GM12878 (cell line): ENCODE results near the gene HYAL1. TPM values are rescaled to one million over a fixed set of nuclear protein-coding genes. Genes with fewer than 3 reads are reported as not detected.

ENCODE experiments used
- ATAC-seq: fragments of 200-7000 bp; cut with Tn5 transposase; 3 replicates; pipeline ENCODE4 v1.9.1; 2020; ENCODE audit warnings: mild to moderate bottlenecking, moderate library complexity
- BruUV-seq: library from RNA; stranded (reverse); fragments of 400-500 nt; replicated peaks from 2 replicates; lab custom pipeline; 2021; lab: Mats Ljungman, UMichigan
- CTCF ChIA-PET: fragments of 300-600 bp; sonication (Branson Sonifier 250); formaldehyde crosslinking; extraction: SDS; loops from one replicate; lab custom pipeline; 2021; ENCODE audit warnings: inconsistent platforms; lab: Yijun Ruan, JAX
- POLR2A ChIA-PET: fragments of 350-600 bp; formaldehyde crosslinking; extraction: SDS; loops from one replicate; lab custom pipeline; 2021; ENCODE audit warnings: inconsistent platforms; lab: Charles Lee
- RAD21 ChIA-PET: fragments of 300-600 bp; sonication (Branson Sonifier 250); formaldehyde crosslinking; loops from one replicate; lab custom pipeline; 2023; ENCODE audit warnings: antibody characterized with exemption; ENCODE audit not compliant: unreplicated experiment; lab: Charles Lee
- SMC1A ChIA-PET: fragments of 300-600 bp; sonication (Branson Sonifier 250); formaldehyde crosslinking; loops from one replicate; lab custom pipeline; 2023; ENCODE audit not compliant: unreplicated experiment, uncharacterized antibody; lab: Charles Lee
- DNase-seq: peaks from one replicate; pipeline ENCODE4 v3.0.0-alpha.2; 2011; ENCODE audit warnings: low read depth, low spot score
- FAIRE-seq: peaks from 3 replicates; lab custom pipeline; 2011; peaks lifted over from hg19 to GRCh38; lab: Jason Lieb, UNC
- H2AFZ ChIP-seq: 2 replicates; pipeline ENCODE4 v1.6.0; 2011; ENCODE audit warnings: low read depth, low read length, control low read depth; ENCODE audit not compliant: control insufficient read depth
- H3K27ac ChIP-seq: 2 replicates; pipeline ENCODE4 v1.5.1; 2011; ENCODE audit warnings: control low read depth; ENCODE audit not compliant: control insufficient read depth, insufficient read depth
- H3K27me3 ChIP-seq, 2 experiments: replicated peaks in 1 of 2; 2 replicates each; pipeline versions ENCODE4 v1.6.0 to v1.6.1; 2011; ENCODE audit warnings: low read length in 1 of 2; ENCODE audit not compliant: control insufficient read depth in 2 of 2, insufficient read depth in 2 of 2
- H3K36me3 ChIP-seq, 2 experiments: 2 replicates each; pipeline ENCODE4 v1.5.1; 2011; ENCODE audit warnings: low read length in 1 of 2; ENCODE audit not compliant: control insufficient read depth in 2 of 2, insufficient read depth in 2 of 2
- H3K4me1 ChIP-seq: 2 replicates; pipeline ENCODE4 v1.6.1; 2011; ENCODE audit warnings: mild to moderate bottlenecking, low read length, moderate library complexity, mixed read lengths; ENCODE audit not compliant: control insufficient read depth, insufficient read depth
- H3K4me2 ChIP-seq: 2 replicates; pipeline ENCODE4 v1.6.0; 2011; ENCODE audit warnings: control low read depth; ENCODE audit not compliant: control insufficient read depth, insufficient read depth
- H3K4me3 ChIP-seq: fragments of 200-600 bp; sonication (generic); 2 replicates; pipeline ENCODE4 v1.5.1; 2016
- H3K79me2 ChIP-seq: 2 replicates; pipeline ENCODE4 v1.6.0; 2011; ENCODE audit warnings: low read length; ENCODE audit not compliant: control insufficient read depth, insufficient read depth
- H3K9ac ChIP-seq: 2 replicates; pipeline ENCODE4 v1.8.0; 2011; ENCODE audit warnings: low read length, control low read depth, mixed read lengths; ENCODE audit not compliant: control insufficient read depth, insufficient read depth
- H3K9me3 ChIP-seq: replicated peaks from 3 replicates; pipeline ENCODE4 v1.5.1; 2011; ENCODE audit warnings: mild to moderate bottlenecking, low read length; ENCODE audit not compliant: control insufficient read depth, insufficient read depth
- H4K20me1 ChIP-seq: 2 replicates; pipeline ENCODE4 v1.6.0; 2011; ENCODE audit not compliant: control insufficient read depth, insufficient read depth
- CTCF ChIP-seq, 3 experiments: IDR thresholded peaks in 2 of 3; conservative IDR thresholded peaks in 1 of 3; 2 replicates each; pipeline ENCODE4 v1.5.1; 2011; ENCODE audit warnings: low read depth in 3 of 3, low read length in 3 of 3, mild to moderate bottlenecking in 3 of 3, control low read depth in 2 of 3, moderate library complexity in 2 of 3, inconsistent platforms in 1 of 3, mixed read lengths in 1 of 3; ENCODE audit not compliant: control insufficient read depth in 2 of 3, insufficient read depth in 1 of 3; ENCODE audit errors: extremely low read depth in 1 of 3
- E2F8 ChIP-seq: fragments of 450-650 bp; IDR thresholded peaks from 2 replicates; pipeline ENCODE4 v1.6.1; 2018; ENCODE audit warnings: mild to moderate bottlenecking, low read depth, moderate library complexity; ENCODE audit not compliant: partially characterized antibody
- ESRRA ChIP-seq: IDR thresholded peaks from 2 replicates; pipeline ENCODE4 v1.6.1; 2012; ENCODE audit warnings: mild to moderate bottlenecking, low read length, improper control_type of control experiment
- HCFC1 ChIP-seq: fragments of 150-350 bp; IDR thresholded peaks from 2 replicates; pipeline ENCODE4 v1.6.1; 2014; ENCODE audit warnings: low read length
- ZNF217 ChIP-seq: fragments of 450-650 bp; IDR thresholded peaks from 2 replicates; pipeline ENCODE4 v1.6.1; 2017; ENCODE audit warnings: antibody characterized with exemption, mild to moderate bottlenecking
- ZSCAN29 ChIP-seq: fragments of 450-650 bp; IDR thresholded peaks from 2 replicates; pipeline ENCODE4 v1.6.1; 2017; ENCODE audit warnings: mild to moderate bottlenecking, moderate library complexity
- WGBS: methylation state at CpG from one replicate; pipeline ENCODE4 v1.1.6; 2016; ENCODE audit warnings: low lambda C conversion rate; ENCODE audit not compliant: insufficient replicate concordance, insufficient coverage; ENCODE audit errors: missing lambda C conversion rate; 5-methylcytosine and 5-hydroxymethylcytosine counted together
- in situ Hi-C: fragments of 300-500 bp; cut with MboI; formaldehyde crosslinking; loops from 9 replicates; pipeline ENCODE4 v1.14.3; 2018; ENCODE audit warnings: mixed read lengths
- intact Hi-C: fragments of 100-400 bp; cut with micrococcal nuclease; formaldehyde crosslinking; loops from one replicate; pipeline ENCODE4 v1.14.2; 2022; ENCODE audit not compliant: unreplicated experiment
- polyA plus RNA-seq, 11 experiments: library from polyadenylated mRNA; depleted of rRNA in 4 of 11; unstranded in 6 of 11; stranded (reverse) in 5 of 11; fragments of >200 nt; fragmentation: Nextera tagmentation in 4 of 11; fragmentation: Illumina TruSeq in 1 of 11; extraction: Ambion mirVana in 4 of 11; extraction: Trizol in 1 of 11; gene quantifications; 1 replicate in 1 of 11; 2 replicates in 10 of 11; pipeline versions ENCODE4 v1.2.1 to v1.2.3, GENCODE V29; 2011 to 2016; ENCODE audit warnings: inconsistent platforms in 2 of 11, missing spikeins in 2 of 11, low read depth in 1 of 11
- total RNA-seq, 4 experiments: library from RNA; depleted of rRNA in 3 of 4; stranded (reverse); fragments of >200 nt in 3 of 4; fragmentation: Illumina TruSeq in 1 of 4; extraction: Trizol in 1 of 4; gene quantifications; 2 replicates each; pipeline versions ENCODE4 v1.2.1 to v1.2.3, GENCODE V29; 2013 to 2021
- TF ChIP-seq, protein P1 (sequence below): fragments of 450-650 bp; IDR thresholded peaks from 2 replicates; pipeline ENCODE4 v1.6.1; 2017; ENCODE audit warnings: mild to moderate bottlenecking, moderate library complexity
- TF ChIP-seq, protein P2 (sequence below): fragments of 450-650 bp; formaldehyde crosslinking; IDR thresholded peaks from 2 replicates; pipeline ENCODE4 v1.5.0; 2022; ENCODE audit warnings: mild to moderate bottlenecking, missing genetic modification characterization

Gene HYAL1
- total and polyA plus RNA-seq, 10 of the 15 experiments (the other 5 are each of a cell fraction or from before 2014, with no cell fraction given): 0.04 to 0.55 (median 0.18) TPM; not detected in 2

DNA sequence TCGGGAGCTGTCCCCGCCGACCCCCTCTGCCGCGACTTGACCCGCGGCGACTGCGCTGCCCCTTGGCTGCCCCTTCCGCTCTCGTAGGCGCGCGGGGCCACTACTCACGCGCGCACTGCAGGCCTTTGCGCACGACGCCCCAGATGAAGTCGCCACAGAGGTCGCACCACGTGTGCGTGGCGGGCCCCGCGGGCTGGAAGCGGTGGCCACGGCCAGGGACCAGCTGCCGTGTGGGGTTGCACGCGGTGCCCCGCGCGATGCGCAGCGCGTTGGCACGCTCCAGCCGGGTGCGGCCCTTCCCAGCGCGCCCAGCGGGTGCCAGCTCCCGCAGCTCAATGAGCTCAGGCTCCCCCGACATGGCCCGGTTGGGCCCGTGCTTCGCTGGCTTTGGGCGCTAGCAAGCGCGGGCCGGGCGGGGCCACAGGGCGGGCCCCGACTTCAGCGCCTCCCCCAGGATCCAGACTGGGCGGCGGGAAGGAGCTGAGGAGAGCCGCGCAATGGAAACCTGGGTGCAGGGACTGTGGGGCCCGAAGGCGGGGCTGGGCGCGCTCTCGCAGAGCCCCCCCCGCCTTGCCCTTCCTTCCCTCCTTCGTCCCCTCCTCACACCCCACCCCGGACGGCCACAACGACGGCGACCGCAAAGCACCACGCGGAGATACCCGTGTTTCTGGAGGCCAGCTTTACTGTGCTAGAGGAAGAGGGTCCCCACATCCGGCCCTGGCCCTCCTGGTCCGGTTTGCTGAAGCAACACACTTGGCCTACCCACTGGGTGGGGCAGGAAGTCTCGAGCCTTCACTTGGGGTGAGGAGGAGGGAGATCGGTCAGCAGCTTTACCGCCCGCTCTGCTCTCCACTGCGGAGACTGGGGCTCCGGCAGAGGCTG lies 37.3 kb upstream of the HYAL1 start, which contains the start of gene RASSF1:
TSS of gene RASSF1 (minus strand) at position 389 of the 882 bp plus-strand sequence. CDS start at position 358, 31 bp downstream.
- H3K27me3 ChIP-seq: no peaks in the 10 kb centered on the region
- POLR2A ChIA-PET: interaction anchor here (0.6 to 7.0 kb wide), 8 partner anchors 9 to 1861 kb away, joined by 3 to 84 read pairs (median 4); partner anchors contain the start of genes CYB561D2, HYAL2, HYAL3 and NAA80
- peak within 1 kb of the TSS; percentile 96 for H3K4me3 ChIP-seq
- H3K4me1 ChIP-seq: peaks cover 3% of the 10 kb centered on the region; the same call in 1 of the 2 replicates
- in situ Hi-C loops: no loop called here
- no TSS peak for BruUV-seq
- RAD21 ChIA-PET: interaction anchor here (0.7 to 1.3 kb wide), 2 partner anchors 10 to 12 kb away, joined by 3 read pairs; partner anchors contain the start of gene NPRL2
- H3K9ac ChIP-seq: peak within 1 kb of the TSS; percentile 86
- DNase-seq (no peak), ATAC-seq (peak; percentile 35), FAIRE-seq (peak; percentile 47)
- peak within 1 kb of the TSS; percentile 75 for H3K4me2 ChIP-seq
- H3K27ac ChIP-seq: peak within 1 kb of the TSS; percentile 92
- intact Hi-C loops: no loop called here
- WGBS: 8% methylated on average over 66 of the region's 85 CpGs
- CTCF ChIA-PET: interaction anchor here (6.4 to 10.5 kb wide), 2 partner anchors 8 to 18 kb away, joined by 59 to 72 read pairs; partner anchors contain the start of genes CYB561D2, HYAL2 and NPRL2
- no peaks in the 10 kb centered on the region for H4K20me1 ChIP-seq
- H3K9me3 ChIP-seq: no peaks in the 10 kb centered on the region
- H3K79me2 ChIP-seq: peaks cover 48% of the 10 kb centered on the region
- SMC1A ChIA-PET: interaction anchor here (1.1 kb wide), 1 partner anchor 11 kb away, joined by 3 read pairs; no protein-coding TSS in a partner anchor
- H3K36me3 ChIP-seq: no peaks in the 10 kb centered on the region
- peak within 1 kb of the TSS; percentile 57 for H2AFZ ChIP-seq
- no peak for TF ChIP-seq ESRRA
- no peak for TF ChIP-seq E2F8
- TF ChIP-seq, protein P1, sequence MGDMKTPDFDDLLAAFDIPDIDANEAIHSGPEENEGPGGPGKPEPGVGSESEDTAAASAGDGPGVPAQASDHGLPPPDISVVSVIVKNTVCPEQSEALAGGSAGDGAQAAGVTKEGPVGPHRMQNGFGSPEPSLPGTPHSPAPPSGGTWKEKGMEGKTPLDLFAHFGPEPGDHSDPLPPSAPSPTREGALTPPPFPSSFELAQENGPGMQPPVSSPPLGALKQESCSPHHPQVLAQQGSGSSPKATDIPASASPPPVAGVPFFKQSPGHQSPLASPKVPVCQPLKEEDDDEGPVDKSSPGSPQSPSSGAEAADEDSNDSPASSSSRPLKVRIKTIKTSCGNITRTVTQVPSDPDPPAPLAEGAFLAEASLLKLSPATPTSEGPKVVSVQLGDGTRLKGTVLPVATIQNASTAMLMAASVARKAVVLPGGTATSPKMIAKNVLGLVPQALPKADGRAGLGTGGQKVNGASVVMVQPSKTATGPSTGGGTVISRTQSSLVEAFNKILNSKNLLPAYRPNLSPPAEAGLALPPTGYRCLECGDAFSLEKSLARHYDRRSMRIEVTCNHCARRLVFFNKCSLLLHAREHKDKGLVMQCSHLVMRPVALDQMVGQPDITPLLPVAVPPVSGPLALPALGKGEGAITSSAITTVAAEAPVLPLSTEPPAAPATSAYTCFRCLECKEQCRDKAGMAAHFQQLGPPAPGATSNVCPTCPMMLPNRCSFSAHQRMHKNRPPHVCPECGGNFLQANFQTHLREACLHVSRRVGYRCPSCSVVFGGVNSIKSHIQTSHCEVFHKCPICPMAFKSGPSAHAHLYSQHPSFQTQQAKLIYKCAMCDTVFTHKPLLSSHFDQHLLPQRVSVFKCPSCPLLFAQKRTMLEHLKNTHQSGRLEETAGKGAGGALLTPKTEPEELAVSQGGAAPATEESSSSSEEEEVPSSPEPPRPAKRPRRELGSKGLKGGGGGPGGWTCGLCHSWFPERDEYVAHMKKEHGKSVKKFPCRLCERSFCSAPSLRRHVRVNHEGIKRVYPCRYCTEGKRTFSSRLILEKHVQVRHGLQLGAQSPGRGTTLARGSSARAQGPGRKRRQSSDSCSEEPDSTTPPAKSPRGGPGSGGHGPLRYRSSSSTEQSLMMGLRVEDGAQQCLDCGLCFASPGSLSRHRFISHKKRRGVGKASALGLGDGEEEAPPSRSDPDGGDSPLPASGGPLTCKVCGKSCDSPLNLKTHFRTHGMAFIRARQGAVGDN: peak; percentile 91
- no peak for TF ChIP-seq ZNF217
- TF ChIP-seq CTCF (IDR thresholded peaks at IDR 0.05 in 2 of 3, conservative IDR thresholded peaks at IDR 0.05 in 1 of 3; ENCODE audit: control insufficient read depth in 2 of 3, extremely low read depth in 1 of 3, insufficient read depth in 1 of 3, low read depth in 3 of 3, low read length in 3 of 3): no peak
- no peak; the same call in 1 of the 2 replicates for TF ChIP-seq HCFC1
- TF ChIP-seq, protein P2, sequence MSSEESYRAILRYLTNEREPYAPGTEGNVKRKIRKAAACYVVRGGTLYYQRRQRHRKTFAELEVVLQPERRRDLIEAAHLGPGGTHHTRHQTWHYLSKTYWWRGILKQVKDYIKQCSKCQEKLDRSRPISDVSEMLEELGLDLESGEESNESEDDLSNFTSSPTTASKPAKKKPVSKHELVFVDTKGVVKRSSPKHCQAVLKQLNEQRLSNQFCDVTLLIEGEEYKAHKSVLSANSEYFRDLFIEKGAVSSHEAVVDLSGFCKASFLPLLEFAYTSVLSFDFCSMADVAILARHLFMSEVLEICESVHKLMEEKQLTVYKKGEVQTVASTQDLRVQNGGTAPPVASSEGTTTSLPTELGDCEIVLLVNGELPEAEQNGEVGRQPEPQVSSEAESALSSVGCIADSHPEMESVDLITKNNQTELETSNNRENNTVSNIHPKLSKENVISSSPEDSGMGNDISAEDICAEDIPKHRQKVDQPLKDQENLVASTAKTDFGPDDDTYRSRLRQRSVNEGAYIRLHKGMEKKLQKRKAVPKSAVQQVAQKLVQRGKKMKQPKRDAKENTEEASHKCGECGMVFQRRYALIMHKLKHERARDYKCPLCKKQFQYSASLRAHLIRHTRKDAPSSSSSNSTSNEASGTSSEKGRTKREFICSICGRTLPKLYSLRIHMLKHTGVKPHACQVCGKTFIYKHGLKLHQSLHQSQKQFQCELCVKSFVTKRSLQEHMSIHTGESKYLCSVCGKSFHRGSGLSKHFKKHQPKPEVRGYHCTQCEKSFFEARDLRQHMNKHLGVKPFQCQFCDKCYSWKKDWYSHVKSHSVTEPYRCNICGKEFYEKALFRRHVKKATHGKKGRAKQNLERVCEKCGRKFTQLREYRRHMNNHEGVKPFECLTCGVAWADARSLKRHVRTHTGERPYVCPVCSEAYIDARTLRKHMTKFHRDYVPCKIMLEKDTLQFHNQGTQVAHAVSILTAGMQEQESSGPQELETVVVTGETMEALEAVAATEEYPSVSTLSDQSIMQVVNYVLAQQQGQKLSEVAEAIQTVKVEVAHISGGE: no peak
- TF ChIP-seq ZSCAN29: no peak
